CD4-positive, alpha-beta T cell treated with Interleukin-1 beta for 1 hour (primary cell): Measurements from ENCODE around the gene CAPN5.
A peak's percentile ranks its signal among the peaks of the same experiment; 100 is the strongest.

Experiments
- DNase-seq, 2 donors: peaks; one replicate each; pipeline ENCODE4 v3.0.0-alpha.2; 2020 to 2022

The CAPN5 gene

DNA sequence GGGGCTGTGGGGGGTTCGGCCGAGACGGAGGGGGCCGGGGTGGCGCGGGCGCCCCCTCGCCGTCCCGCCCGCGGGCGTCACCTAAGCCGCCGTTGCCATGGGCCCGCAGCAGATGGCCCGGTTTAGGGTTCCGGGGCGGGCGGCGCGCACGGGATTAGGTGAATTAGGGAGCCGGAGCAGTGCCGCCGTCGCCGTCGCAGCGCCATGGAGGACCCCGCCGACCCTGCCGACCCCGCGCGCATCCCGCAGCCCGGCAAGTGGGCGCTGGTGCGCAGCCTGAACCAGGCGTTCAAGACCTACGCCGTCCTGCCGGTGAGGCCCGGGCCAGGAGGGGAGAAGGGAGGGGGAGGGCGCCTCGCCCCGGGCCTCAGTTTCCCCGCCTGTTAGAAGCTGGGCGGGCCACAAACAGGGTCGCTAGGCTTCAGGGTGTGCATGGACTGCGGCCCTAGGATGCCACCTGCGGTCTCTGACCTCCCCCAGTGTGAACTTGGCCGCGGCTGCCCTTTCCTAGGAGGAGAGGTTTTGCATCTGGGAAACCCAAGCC lies 71.4 kb downstream of the CAPN5 start:
- DNase-seq, result no peak

DNA sequence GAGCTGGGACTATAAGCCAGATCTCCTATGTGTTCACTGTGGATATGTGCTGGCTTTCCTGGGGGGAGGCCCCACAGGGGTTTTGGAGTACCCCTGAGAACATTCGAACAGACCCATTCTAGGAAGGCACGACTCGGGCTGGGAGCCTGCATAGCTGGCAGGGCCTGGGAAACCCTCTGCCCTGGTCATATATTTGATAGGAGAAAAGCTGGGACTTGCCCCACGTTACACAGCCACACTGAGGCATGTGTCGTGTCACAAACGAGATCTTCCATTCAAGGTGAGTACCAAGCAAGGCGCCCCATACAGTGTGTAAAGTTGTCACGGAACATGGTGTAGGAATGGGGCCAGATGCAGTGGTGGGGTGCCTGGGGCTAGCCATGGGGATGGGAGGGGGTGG lies 72.4 kb downstream of the CAPN5 start:
- DNase-seq, result no peak

DNA sequence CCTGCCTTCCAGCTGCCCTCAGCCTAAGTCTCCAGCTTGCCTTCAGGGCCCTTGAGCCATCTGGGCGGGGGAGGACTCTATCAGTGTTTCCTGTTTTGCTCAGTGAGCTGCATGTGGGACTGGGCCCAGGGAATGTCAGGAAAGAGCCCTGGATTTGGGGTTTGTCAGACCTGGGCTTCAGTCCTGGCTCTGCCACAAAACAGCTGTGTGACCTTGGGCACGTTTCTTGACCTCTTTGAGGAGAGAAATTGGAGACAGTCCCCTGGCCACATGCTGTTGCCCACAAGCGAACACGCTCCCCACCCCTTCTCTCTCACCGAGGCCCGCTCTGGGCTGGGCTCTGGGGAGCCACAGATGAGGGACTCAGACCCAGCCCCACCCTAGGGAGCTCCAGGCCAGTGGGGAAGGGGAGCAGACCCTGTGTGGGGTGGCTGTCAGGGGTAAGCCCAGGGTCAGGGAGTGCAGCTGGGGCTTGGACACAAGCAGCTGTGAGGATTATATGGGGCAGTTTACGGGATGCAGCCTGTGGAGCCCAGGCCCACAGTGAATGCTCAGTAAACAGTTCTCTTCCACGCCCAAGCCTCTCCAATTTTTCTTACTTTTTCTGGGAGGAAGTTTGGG lies 73.6 kb downstream of the CAPN5 start:
- DNase-seq, result no peak

DNA sequence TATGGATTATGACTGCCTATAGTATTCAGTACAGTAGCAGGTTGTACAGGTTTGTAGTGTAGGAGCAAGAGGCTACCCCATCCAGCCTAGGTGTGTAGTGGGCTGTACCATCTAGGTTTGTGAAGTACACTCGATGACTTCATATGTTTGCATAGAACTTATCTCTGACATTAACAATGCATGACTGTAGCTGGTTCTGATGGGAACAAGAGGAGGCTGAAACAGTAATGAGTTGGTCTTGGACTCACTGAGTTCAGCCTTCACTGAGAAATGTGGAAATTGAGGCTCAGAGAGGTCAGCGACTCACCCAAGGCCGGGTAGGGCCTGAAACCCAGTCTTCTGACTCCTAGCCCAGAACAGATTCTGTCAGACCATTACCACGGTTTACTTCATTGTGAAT lies 74.3 kb downstream of the CAPN5 start:
- no peak for DNase-seq

DNA sequence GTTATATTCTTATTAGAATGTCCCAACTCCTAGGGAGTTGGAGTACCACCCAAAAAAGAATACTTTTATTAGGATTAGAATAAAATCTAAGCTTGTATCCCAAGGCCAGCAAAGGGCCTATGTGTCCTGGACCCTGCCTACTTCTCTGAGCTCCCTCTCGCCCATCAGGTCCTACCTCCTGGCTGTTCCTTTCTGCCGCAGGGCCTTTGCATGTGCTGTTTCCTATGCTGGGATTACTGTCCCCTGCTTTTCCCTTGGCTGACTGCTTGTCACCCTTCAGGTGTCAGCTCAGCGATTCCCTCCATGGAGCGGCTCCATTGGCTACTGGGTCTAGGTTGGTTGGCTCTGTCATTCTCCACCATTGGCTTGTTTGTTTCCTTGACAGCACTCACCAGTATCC lies 74.7 kb downstream of the CAPN5 start:
- no peak for DNase-seq

DNA sequence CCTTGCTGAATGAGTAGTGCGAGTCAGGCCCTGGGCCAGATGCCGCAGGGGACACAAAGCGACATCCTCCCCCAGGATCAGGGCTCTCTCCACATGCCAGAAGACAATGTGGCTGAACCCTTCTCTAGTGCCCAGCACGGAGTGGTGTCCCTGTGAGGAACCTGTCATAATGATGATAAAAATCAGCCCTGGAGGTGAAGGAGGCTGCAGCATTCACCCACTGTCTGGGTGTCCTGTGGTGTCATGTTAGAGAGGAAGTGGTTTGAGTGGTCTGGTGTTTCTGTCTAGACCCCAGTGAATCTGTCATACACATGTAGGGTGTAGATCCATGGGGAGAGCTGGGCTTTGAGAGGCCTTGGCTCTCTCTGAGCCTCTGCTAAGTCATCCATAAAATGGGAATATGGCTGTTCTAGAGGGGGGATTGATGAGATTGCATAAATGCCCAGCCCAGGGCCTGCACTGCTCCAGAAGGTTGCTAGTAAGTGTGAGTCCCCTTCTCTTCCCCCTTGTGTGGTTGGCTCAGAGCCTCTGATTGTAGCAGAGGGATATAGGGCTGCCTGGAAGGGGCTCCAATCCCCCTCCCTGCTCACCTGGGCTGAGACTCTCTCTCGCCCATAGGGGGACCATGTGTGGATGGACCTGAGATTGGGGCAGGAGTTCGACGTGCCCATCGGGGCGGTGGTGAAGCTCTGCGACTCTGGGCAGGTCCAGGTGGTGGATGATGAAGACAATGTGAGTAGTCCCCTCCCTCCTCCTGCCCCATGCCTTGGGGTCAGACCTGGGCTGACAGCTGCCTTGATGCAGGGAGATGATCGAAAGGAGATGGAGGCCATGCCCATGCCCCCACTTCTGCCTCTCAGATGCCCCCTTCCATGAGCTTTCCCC lies 75.6 kb downstream of the CAPN5 start:
- DNase-seq, result peak; percentile 7 to 14

DNA sequence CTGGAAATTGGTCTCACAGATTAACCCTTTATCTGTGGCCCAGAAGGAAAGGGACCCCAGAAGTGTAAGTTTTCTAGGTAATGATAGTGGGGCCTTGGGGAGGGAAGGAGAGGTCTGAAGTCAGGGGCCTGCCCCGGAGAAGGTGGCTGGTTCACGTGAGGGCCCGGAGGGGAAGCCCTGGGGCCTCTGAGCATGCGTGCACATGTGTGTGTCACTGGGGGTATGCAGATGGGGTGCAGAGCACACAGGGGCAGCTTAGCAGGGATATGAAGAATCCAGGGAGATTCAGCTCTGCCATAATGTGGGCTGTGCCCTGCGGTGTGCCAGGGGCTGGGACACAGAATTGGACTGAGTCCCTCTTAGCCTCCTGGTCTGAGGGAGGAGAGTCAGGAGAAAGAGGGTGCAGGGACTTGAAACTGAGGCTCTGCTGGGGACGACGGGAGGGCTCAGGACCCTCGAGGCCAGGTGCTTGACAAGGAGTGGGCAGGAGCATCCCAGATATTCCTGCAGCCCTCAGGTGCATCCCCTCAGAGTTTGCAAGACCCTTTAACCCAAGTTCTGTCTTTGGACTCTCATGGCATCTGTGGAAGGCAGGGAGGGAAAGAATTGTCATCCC lies 76.7 kb downstream of the CAPN5 start:
- DNase-seq, result no peak

DNA sequence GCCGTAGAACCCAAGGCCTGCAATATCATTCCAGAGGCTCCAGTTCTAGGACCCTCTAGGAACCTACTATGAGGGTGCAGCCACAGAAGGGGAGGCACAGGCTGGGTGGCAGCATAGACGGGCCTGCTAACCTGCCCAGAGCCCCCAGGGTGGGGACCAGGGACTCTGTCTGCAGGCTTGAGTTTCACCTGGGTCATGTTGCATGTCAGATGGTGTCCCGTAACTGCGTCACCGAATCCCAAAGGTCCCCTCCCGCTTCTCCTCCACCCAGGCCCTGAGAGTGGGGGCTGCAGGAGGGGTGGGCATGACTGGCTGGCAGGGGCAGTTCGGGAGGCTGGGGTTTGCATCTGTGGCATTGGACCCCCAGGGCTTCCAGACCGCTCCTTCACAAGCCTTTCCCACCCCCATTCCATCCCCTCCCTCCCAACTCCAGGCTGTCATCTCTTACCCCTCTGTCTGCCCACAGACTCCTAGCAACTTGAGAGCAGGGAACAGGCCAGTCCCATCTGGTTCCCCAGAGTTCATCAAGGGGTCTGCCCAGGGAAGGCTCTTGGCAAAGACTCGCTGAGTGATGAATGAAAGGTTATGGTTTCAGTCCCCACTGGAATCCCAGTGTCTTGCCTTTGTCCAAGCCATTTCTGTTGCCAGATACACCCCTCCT lies 77.6 kb downstream of the CAPN5 start:
- no peak for DNase-seq

DNA sequence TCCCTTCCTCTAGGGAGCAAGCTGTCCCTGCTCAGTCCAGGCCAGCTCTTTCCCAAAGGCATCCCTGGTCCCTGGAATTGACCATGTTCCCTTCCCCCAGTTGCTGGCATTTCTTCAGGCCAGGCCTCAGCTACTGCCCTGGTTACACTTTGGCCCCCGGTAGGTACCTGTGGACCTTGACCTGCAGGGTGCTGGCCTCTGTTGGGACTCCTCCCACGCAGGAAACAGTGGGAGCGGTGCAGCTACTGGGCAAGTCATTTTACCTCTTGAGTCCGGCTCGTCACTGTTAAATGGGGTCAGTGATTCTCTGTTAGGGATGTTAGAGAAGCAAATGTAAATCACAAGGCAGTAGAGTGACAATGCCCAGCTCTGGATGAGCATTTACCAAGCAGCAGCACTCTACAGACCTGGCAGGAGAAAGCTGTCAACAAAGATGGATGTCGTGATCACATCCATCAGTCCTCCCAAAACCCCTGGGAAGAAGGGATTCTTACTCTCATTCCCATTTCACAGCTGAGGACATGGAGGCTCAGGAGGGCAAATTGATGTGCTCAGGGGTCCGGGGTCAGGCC lies 78.2 kb downstream of the CAPN5 start:
- DNase-seq, result no peak

DNA sequence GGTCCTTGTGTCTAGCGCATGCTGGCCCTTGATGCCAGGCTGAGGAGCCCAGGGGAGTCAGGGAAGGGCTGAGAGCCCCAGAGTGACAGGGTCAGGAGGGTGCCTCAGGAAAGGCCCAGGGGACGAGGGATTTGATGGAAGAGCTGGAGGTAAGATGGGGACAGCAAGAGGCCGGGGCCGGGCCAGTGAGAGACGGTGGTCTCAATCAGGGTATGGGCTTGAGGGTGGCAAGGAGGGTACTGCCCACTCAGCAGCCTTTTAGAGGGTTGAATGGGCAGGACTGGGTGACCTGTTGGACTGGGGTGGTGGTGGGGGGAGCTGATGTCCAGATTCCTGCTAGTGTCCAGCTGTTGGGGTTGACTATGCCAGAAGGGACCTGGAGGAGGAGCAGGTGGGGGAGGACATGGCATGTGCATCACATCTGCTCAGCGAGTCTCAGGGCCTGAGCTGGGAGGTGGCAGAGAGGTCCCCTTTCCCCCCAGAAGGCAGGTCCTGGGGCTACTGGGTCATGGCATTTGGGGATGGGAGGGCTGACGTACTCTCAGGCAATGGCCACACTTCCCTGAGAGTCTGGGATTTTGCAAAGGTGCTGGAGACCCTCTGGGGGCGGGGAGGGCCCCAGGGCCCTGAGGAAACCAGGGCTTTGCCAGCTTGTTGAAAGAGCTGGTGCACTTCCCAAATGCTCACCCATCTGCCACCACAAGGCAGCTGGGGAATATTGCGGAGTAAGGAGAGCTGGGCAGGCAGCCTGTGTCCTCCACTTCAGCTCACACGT lies 79.7 kb downstream of the CAPN5 start:
- no peak for DNase-seq

DNA sequence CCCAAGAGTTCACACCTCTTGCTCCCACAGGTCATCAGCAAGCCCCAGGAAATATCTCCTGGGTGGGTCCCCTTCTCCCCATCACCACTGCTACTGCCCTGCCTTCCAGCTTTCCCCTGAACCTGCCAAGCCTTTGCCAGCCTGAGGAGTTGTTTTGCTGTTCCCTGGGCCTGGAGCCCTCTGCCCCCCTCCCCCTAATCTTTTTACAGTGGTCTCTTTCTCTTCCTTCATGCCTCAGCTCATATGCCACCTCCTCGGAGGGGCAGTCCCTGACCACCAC lies 80.2 kb downstream of the CAPN5 start:
- no peak for DNase-seq

DNA sequence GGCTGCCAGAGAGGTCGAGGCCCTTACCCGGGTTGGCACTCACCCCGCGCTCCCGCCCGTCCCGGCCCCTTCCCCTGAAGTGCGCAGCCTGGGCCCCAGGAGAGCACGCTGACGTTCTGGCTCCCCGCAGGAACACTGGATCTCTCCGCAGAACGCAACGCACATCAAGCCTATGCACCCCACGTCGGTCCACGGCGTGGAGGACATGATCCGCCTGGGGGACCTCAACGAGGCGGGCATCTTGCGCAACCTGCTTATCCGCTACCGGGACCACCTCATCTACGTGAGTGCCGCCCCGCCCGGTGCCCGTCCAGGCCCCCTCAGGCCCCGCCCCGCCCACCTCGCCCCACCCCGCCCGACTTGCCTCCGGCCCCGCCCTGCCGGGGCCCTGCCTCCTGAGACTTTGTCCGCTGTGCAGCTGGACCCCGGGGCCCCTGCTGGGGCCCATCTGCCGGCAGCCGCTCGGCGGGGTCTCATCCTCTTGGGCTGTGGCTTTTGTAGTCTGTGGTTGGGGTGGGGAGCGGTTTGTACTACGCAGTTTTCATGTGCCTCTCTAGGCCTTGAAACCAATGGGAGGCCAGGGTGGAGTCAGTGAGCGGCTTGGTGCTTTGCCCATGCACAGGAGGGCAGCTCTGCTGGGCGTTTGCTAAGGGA lies 81.0 kb downstream of the CAPN5 start:
- DNase-seq, result peak; percentile 17 to 41

DNA sequence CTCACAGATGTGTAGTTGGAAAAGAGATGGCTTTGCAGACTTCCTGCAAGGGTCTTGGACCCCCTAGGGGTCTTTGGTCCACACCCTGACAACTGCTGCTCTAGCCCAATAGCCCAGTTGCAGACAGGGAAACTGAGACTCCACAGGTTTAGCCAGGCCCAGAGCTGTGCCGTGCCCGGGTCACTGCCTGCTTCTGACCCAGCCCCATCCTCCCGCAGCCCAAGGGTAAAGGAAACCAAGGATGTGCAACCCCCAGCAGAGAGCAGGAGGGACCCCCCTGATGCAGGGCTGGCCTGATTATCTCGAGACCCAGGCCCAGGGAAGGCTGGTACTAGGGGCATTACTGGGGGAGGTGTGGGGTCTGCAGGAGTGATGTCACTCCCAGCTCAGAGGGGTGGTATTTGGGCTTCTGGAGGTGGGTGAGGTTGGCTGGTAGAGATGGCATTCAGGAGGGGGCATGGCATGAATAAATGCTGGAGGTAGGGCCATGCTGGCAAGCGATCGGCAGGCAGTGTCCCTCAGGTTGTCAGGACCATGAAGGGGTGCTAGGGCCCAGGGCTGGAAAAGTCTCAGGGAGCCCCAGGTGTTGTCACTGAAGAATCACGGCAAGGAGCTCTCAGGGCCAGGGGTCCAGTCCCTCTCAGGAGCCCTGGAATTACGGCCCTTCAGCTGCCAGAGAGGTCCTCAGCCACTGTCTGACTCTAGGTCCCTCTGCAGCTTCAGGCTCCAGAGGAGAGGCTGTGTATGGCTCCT lies 82.4 kb downstream of the CAPN5 start:
- no peak for DNase-seq

DNA sequence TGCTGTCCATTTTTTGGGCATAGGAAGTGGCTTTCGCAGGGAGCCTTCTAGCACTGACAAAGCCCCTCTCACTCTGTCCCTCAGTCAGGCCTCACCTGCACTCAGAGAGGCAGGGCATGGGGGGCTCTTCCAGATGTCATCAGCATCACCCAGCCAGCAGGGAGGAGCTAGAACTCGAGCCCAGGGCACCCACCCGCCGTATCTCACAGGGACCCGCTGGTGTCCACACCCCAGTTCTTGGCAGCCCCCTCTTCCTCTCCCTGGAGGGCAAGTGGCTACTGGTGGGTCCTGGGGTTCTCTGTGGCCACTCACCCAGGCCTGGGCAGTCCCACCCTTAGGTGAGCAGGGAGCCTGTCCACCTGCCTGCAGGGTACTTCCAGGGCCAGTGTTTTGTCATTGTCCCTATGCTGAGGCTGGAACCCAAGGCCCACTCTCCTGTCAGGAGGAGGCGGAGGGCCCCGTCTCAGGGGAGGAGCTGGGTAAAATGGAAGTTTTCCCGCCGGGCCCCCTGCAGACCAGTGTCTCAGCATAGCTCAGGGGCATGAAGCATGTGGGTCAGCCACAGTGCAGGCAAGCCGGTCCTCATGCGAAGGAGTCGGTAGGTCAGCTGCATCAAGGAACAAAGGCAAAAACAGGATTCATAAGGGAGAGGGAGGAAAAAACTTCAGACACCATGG lies 83.1 kb downstream of the CAPN5 start:
- no peak for DNase-seq

DNA sequence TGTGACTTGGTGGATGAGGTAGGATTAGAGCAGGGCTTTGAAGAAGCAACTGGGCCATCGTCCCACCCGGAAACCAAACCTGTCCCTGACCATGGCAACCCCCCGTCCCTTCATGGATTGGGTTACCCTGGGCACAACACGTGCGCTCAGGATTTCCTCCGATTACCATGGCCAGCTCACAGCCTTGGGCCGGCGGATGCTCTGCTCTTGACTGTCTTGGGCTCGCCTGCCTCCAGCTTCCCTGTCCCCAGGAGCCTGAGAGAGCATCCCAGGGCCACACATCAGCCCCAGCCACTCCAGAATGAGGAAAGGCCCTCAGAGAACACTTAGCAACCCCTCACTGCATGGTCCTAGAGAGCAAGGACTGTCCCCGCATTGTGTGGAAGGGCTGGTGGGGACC lies 84.1 kb downstream of the CAPN5 start:
- DNase-seq, result no peak

DNA sequence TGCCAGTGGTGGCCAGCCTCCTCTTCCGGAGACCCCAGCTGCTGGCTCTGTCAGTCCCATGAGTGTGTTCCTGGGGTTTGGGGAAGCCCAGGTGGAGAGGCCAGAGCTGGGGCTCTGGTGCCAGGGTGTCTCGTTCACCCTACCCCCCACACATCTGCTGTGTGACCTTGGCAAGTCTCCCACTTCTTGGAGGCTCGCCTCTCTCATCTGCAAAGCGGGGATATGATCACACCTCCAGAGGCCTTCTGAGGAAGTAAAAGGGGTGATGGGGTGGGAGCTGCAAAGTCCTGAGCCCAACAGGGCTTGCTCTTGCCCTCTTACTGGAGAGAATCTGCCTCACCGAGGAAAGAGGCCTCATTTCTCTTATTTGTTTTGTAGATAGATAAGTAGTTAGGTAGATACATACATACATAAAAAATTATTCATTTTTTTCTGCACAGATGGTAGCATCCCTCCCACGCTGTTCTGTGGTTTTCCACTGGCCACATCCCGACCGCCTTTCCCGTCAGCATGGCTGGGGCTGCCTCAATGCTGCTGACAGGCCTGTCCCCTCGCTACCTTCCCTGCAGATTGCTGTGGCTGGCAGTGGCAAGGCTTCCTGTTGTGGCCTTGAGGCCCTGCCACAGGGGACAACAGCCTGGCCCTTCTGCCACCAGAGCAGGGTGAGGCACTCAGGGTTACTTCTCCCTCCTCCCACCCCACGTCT lies 85.2 kb downstream of the CAPN5 start:
- DNase-seq, result peak; percentile 28 to 43

DNA sequence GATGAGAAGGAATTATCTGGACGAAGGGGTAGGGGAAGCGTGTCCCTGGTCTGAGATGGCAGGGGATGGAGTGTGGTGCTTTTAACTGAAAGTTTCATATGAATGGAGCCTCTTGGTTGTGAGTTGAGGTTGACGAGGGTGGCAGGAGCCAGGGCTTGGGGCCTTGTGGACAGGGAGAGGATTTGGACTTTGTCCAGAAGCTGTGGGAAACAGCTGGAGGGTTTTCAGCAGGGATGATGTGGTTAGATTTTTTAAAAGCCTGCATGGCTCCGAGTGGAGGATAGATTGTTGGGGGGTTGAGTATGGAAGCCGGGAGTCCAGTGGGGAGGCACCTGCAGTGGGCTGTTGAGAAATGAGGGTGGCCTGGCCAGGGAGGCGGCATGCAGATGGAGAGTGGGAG lies 86.1 kb downstream of the CAPN5 start:
- no peak for DNase-seq

DNA sequence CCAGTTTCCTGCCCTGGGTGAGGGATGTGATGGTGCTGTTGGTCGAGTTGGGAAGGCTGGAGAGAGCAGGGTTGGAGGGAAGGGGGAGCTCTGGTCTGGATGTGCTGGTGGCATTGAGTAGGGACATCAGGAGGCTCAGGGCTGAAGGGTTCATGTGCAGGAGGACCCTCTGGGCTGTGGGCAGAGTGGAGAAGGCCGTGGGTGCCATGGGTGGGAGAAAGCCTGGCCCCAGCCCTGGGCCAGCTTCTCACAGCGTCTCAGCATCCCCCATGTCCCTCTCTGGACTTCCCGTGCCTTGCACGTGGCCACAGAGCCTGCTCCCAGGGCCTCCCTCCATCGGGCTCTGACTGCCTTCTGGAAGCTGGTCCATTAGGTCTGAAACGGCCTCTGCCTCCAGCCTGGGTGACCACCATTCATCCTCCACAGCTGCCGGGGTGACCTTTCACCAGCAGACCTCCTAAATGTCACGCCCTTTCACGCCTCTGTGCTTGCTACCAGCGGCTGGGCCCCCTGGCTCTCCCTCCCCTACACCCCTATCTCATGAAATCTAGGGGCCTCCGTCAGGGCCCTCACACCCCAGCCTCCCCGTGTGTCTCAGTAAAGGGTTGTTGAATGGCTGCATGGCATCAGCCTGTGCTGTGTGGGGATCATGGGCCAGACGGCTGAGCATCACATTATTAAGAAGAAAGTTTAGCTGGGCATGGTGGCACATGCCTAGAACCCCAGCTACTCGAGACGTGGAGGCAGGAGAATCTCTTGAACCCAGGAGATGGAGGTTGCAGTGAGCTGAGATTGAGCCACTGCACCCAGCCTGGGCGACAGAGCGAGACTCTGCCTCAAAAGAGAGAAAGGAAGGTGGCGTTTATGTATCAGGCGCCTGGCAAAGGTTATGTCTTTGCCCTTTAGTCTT lies 86.8 kb downstream of the CAPN5 start:
- no peak for DNase-seq
